ENCODE results near the gene TOMM70.

TOMM70 gene

GRCh38 chr3:100389025-100389424, 11.9 kb downstream of the TOMM70 start:
- DNase-seq (ENCODE audit: insufficient read length) (no peak), FAIRE-seq (no peak)
- TF ChIP-seq POLR2AphosphoS5 (IDR thresholded peaks at IDR 0.05; ENCODE audit: low read depth, low read length) (no peak), TAF1 (IDR thresholded peaks at IDR 0.05; ENCODE audit: borderline replicate concordance, low read depth, low read length) (no peak), POLR2A (IDR thresholded peaks at IDR 0.05; ENCODE audit: low read depth, low read length) (no peak)

GRCh38 chr3:100386437-100387074, 14.3 kb downstream of the TOMM70 start:
- DNase-seq (ENCODE audit: insufficient read length) = no peak
- TF ChIP-seq POLR2A (IDR thresholded peaks at IDR 0.05; ENCODE audit: low read depth, low read length) = no peak
- no peak for FAIRE-seq

GRCh38 chr3:100384733-100385525, 16.0 kb downstream of the TOMM70 start:
- DNase-seq (ENCODE audit: insufficient read length) (no peak), FAIRE-seq (no peak)

GRCh38 chr3:100376301-100376700, 24.6 kb downstream of the TOMM70 start:
- DNase-seq (ENCODE audit: insufficient read length) (no peak), FAIRE-seq (no peak)
- TF ChIP-seq POLR2AphosphoS5 (IDR thresholded peaks at IDR 0.05; ENCODE audit: low read depth, low read length) (no peak), TAF1 (IDR thresholded peaks at IDR 0.05; ENCODE audit: borderline replicate concordance, low read depth, low read length) (no peak), POLR2A (IDR thresholded peaks at IDR 0.05; ENCODE audit: low read depth, low read length) (no peak)

More at GRCh38 chr3:100384733-100385525, 16.0 kb downstream of the TOMM70 start:
- TF ChIP-seq POLR2A (IDR thresholded peaks at IDR 0.05; ENCODE audit: low read depth, low read length) (no peak), TAF1 (IDR thresholded peaks at IDR 0.05; ENCODE audit: borderline replicate concordance, low read depth, low read length) (no peak), POLR2AphosphoS5 (IDR thresholded peaks at IDR 0.05; ENCODE audit: low read depth, low read length) (no peak)

DNA sequence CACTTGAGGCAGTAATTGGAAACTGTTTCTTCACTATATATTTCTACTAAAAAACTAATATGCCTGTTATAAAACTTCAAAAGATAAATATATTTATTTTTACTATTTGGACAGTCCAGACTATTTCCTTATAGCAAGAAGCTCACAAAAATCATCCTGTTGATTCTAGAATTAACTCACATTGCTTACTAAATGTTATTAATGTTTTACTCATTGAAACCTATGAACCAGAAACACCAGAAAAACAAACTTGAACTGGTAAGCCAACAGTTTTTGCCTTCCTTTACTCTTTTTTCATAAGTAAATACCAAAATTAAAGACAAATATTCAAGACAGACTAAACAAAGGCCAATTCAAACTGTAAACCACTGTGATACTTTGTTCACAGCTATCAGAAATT, 26.4 kb downstream of the TOMM70 start:
- FAIRE-seq = no peak
- TF ChIP-seq TAF1 (IDR thresholded peaks at IDR 0.05; ENCODE audit: borderline replicate concordance, low read depth, low read length) (no peak), POLR2AphosphoS5 (IDR thresholded peaks at IDR 0.05; ENCODE audit: low read depth, low read length) (no peak)
- no peak for DNase-seq (ENCODE audit: insufficient read length)

DNA sequence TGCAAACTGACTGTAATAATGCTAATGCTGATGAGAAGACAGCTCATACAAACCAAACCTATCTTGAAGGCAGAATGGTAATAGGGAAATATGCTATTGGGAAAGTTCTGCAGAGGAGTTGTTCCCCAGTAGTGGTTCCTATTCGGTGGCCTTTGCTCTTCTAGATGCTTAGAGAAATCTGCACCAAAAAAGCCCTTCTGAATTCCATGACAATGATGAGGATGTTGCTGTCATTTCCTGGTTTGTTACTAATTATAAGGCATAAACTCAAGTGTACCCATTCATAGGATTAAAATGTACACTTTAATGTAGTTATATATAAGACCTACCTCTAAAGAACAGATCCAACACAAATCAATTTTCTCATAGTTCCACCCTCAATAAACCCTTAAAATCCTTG, 30.1 kb downstream of the TOMM70 start:
- TF ChIP-seq POLR2AphosphoS5 (IDR thresholded peaks at IDR 0.05; ENCODE audit: low read depth, low read length) (no peak), TAF1 (IDR thresholded peaks at IDR 0.05; ENCODE audit: borderline replicate concordance, low read depth, low read length) (no peak), POLR2A (IDR thresholded peaks at IDR 0.05; ENCODE audit: low read depth, low read length) (no peak)
- DNase-seq (ENCODE audit: insufficient read length) = no peak
- no peak for FAIRE-seq

GRCh38 chr3:100368441-100368840, 32.4 kb downstream of the TOMM70 start:
- TF ChIP-seq POLR2A (IDR thresholded peaks at IDR 0.05; ENCODE audit: low read depth, low read length) (no peak), POLR2AphosphoS5 (IDR thresholded peaks at IDR 0.05; ENCODE audit: low read depth, low read length) (no peak), TAF1 (IDR thresholded peaks at IDR 0.05; ENCODE audit: borderline replicate concordance, low read depth, low read length) (no peak)
- no peak for DNase-seq (ENCODE audit: insufficient read length)
- no peak for FAIRE-seq

- DNase-seq (ENCODE audit: insufficient read length) (no peak), FAIRE-seq (no peak)
- TF ChIP-seq TAF1 (IDR thresholded peaks at IDR 0.05; ENCODE audit: borderline replicate concordance, low read depth, low read length) = no peak
- TF ChIP-seq POLR2AphosphoS5 (IDR thresholded peaks at IDR 0.05; ENCODE audit: low read depth, low read length) = no peak
- no peak for TF ChIP-seq POLR2A (IDR thresholded peaks at IDR 0.05; ENCODE audit: low read depth, low read length)
Measured at GRCh38 chr3:100366424-100366823, 34.5 kb downstream of the TOMM70 start.

GRCh38 chr3:100364421-100364820, 36.5 kb downstream of the TOMM70 start:
- DNase-seq (ENCODE audit: insufficient read length) (no peak), FAIRE-seq (no peak)
- TF ChIP-seq POLR2AphosphoS5 (IDR thresholded peaks at IDR 0.05; ENCODE audit: low read depth, low read length) = no peak
- no peak for TF ChIP-seq POLR2A (IDR thresholded peaks at IDR 0.05; ENCODE audit: low read depth, low read length)
- TF ChIP-seq TAF1 (IDR thresholded peaks at IDR 0.05; ENCODE audit: borderline replicate concordance, low read depth, low read length) = no peak

DNA sequence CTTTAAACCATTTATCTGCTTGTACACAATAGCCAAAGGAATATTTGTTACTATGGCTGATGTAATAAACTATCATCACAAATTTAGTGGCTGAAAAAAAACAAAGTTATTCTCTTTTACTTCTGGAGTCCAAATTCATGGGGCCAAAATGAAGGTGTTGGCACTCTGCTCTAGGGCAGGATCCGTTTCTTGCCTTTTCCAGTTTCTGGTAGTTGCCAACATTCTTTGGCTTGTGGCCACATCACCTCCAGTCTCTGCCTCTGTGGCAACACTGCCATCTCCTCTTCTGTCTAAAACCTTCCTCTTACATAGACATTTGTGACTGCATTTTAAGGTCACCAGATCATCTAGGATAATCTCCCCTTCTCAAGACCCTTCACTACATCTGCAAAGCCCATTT, 39.0 kb downstream of the TOMM70 start:
- TF ChIP-seq POLR2AphosphoS5 (IDR thresholded peaks at IDR 0.05; ENCODE audit: low read depth, low read length) (no peak), TAF1 (IDR thresholded peaks at IDR 0.05; ENCODE audit: borderline replicate concordance, low read depth, low read length) (no peak)
- no peak for DNase-seq (ENCODE audit: insufficient read length)
- peak; percentile 46 for FAIRE-seq

- no peak for TF ChIP-seq POLR2A (IDR thresholded peaks at IDR 0.05; ENCODE audit: low read depth, low read length)
- no peak for TF ChIP-seq TAF1 (IDR thresholded peaks at IDR 0.05; ENCODE audit: borderline replicate concordance, low read depth, low read length)
- TF ChIP-seq POLR2AphosphoS5 (IDR thresholded peaks at IDR 0.05; ENCODE audit: low read depth, low read length) = no peak
- FAIRE-seq (no peak), DNase-seq (ENCODE audit: insufficient read length) (no peak)
Measured at GRCh38 chr3:100360757-100361496, 40.0 kb downstream of the TOMM70 start.

DNA sequence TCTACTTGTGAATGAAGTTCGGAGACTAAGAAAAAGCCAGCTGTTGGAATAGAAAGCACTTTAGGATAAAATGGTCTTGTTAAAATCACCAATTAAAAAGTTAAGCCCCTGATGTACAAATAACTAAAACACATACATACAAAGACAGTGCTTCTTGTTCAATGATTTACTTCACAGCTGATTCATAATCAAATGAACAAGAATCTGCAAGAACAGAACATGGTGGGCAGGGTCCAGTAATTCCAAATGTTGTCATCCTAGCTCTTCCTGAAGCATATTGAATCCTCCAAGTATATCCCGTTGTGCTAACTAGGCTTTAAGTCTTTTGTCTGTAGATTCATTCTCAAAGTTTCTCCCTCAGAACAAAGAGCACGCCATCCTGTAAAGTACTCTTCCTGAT, 41.9 kb downstream of the TOMM70 start:
- TF ChIP-seq POLR2AphosphoS5 (IDR thresholded peaks at IDR 0.05; ENCODE audit: low read depth, low read length) = no peak
- no peak for TF ChIP-seq POLR2A (IDR thresholded peaks at IDR 0.05; ENCODE audit: low read depth, low read length)
- no peak for FAIRE-seq
- no peak for DNase-seq (ENCODE audit: insufficient read length)

Data from GM12892 (cell line).